Immature natural killer cell (primary cell): ENCODE data around the gene MAGI1. TPM values are rescaled to one million over a fixed set of nuclear protein-coding genes. Genes with fewer than 3 reads are reported as not detected.
"Not testable (repeated sequence)": the region's sequence is repeated elsewhere in the genome, so short reads cannot be mapped to it uniquely, and the experiment has no call there.

Experiments used
- DNase-seq, 3 donors: peaks; one replicate each; pipeline ENCODE4 v3.0.0; 2022; ENCODE audit warnings: mixed read lengths in 1 of 3
- H3K27ac Mint-ChIP-seq, 6 donors: one replicate each; pipeline ENCODE4 v1.8.0; 2020; ENCODE audit warnings: mixed read lengths in 6 of 6, mild to moderate bottlenecking in 5 of 6, inconsistent platforms in 4 of 6, moderate library complexity in 3 of 6
- H3K27me3 Mint-ChIP-seq, 3 donors: one replicate each; pipeline ENCODE4 v1.8.0; 2020 to 2021; ENCODE audit warnings: low read depth in 3 of 3, mild to moderate bottlenecking in 3 of 3, mixed read lengths in 3 of 3, moderate library complexity in 3 of 3, inconsistent platforms in 1 of 3
- H3K36me3 Mint-ChIP-seq, 3 donors: one replicate each; pipeline ENCODE4 v1.8.0; 2020; ENCODE audit warnings: mixed read lengths in 3 of 3, inconsistent platforms in 2 of 3, mild to moderate bottlenecking in 2 of 3
- H3K4me1 Mint-ChIP-seq, 2 donors: one replicate each; pipeline ENCODE4 v1.8.0; 2020; ENCODE audit warnings: inconsistent platforms in 2 of 2, mild to moderate bottlenecking in 2 of 2, mixed read lengths in 2 of 2, moderate library complexity in 1 of 2
- H3K4me3 Mint-ChIP-seq, 5 donors: one replicate each; pipeline ENCODE4 v1.8.0; 2020; ENCODE audit warnings: mild to moderate bottlenecking in 5 of 5, mixed read lengths in 5 of 5, inconsistent platforms in 3 of 5, moderate library complexity in 3 of 5
- H3K9me3 Mint-ChIP-seq, 6 donors: one replicate each; pipeline ENCODE4 v1.8.0; 2020; ENCODE audit warnings: mild to moderate bottlenecking in 6 of 6, mixed read lengths in 6 of 6, inconsistent platforms in 4 of 6, moderate library complexity in 3 of 6
- polyA plus RNA-seq, 3 donors: library from polyadenylated mRNA; unstranded; fragments of 300-500 nt; fragmentation: Illumina TruSeq; gene quantifications; one replicate each; pipeline ENCODE4 v1.2.3, GENCODE V29; 2021

Gene MAGI1
- polyA plus RNA-seq, 3 donors from 2014 or later: not detected

DNA sequence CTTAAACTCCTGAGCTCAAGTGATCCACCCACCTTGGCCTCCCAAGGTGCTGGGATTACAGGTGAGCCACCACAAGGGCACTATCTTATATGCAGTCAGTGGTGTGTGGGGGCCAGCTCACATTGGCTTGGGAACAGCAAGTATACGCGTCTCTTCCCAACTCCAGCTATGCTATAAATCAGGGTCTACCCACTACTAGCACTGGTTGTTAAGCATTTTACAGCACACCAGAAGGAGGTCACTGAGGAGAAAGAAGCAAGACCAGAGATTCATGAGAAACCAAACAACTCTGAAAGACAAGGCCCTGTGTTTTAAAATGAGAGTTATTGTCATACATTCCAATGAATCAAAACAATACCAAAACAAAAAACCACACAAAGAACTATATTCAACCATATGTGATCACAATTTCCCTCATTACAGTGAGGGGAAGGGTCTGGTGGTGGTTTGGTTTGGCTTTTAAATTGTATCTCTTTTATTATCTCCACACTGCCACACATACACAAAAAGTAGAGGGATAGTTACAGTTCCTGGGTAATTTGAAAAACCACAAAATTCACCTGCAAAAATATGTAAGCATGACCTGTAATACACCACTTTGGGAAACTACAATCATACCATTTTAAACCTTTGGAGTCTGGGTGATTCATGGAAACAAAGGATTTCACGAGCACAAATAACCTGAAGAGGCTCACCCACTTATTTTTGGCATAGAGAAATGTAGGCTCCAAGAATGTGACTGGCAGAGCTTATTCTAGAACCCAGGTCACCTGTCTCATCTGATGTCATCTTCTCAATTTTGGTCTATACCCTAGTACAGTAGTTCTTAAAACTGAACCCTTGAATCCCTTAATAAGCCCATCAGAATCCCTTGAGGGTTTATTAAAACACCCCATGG lies 5.2 kb downstream of the MAGI1 start:
- DNase-seq: no peak
- peaks cover 8 to 14% (median 8%) of the 10 kb centered on the region in 3 donors for H3K27me3 Mint-ChIP-seq
- H3K4me1 Mint-ChIP-seq: peaks cover 0 to under 1% of the 10 kb centered on the region in 2 donors
- H3K4me3 Mint-ChIP-seq: no peak overlapping the region
- H3K9me3 Mint-ChIP-seq: no peaks in the 10 kb centered on the region
- H3K36me3 Mint-ChIP-seq: no peaks in the 10 kb centered on the region
- H3K27ac Mint-ChIP-seq: no peak overlapping the region

DNA sequence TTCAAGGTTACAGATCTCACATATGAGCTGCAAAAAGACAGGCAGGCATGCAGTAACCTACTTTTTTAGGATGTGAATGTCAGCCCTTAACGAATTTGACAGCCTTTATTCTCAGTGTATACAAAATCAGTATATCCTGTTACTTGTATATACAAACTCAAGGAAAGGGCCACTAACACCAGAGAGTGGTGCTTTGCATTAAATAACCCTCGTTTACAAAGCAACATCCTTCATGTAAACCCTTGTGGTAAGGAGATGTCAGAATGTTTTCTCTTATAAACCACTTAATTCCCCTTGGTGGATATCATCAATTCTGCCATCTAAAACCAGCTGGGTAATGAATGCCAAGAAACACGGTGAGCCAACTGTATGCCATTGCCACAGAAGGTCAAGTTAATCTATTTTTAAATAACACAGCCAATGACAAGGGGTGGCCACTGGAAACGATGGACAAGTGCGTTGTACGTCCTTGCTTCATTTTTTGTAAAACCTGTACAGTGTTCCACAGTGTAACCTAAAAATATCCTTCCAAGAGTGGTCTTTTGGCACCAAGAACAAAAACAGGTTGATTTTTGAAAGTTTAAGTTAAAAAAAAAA lies 7.5 kb downstream of the MAGI1 start:
- H3K9me3 Mint-ChIP-seq: peaks cover 0 to 2% (median 0%) of the 10 kb centered on the region in 6 donors
- H3K36me3 Mint-ChIP-seq: no peaks in the 10 kb centered on the region
- no peaks in the 10 kb centered on the region for H3K4me1 Mint-ChIP-seq
- H3K27ac Mint-ChIP-seq: no peak overlapping the region
- H3K27me3 Mint-ChIP-seq: peaks cover 0 to 4% (median 2%) of the 10 kb centered on the region in 3 donors
- no peak overlapping the region for H3K4me3 Mint-ChIP-seq
- no peak for DNase-seq

- peaks cover 0 to 3% (median 0%) of the 10 kb centered on the region in 3 donors for H3K27me3 Mint-ChIP-seq
Observed at GRCh38 chr3:66029443-66029842, 9.3 kb downstream of the MAGI1 start.

GRCh38 chr3:66029014-66029413 lies 9.7 kb downstream of the MAGI1 start:
- no peak for DNase-seq
- peaks cover 0 to 3% (median 0%) of the 10 kb centered on the region in 3 donors for H3K27me3 Mint-ChIP-seq
- H3K36me3 Mint-ChIP-seq: no peaks in the 10 kb centered on the region
- H3K9me3 Mint-ChIP-seq: peaks cover 0 to 4% (median 0%) of the 10 kb centered on the region in 6 donors
- no peak overlapping the region for H3K4me3 Mint-ChIP-seq
- no peak overlapping the region for H3K27ac Mint-ChIP-seq
- H3K4me1 Mint-ChIP-seq: no peaks in the 10 kb centered on the region

More at GRCh38 chr3:66029443-66029842, 9.3 kb downstream of the MAGI1 start:
- Mint-ChIP-seq H3K27ac (no peak overlapping the region), H3K36me3 (no peaks in the 10 kb centered on the region), H3K4me1 (no peaks in the 10 kb centered on the region), H3K4me3 (no peak overlapping the region), H3K9me3 (peaks cover 0 to 4% (median 0%) of the 10 kb centered on the region in 6 donors)
- DNase-seq: no peak

DNA sequence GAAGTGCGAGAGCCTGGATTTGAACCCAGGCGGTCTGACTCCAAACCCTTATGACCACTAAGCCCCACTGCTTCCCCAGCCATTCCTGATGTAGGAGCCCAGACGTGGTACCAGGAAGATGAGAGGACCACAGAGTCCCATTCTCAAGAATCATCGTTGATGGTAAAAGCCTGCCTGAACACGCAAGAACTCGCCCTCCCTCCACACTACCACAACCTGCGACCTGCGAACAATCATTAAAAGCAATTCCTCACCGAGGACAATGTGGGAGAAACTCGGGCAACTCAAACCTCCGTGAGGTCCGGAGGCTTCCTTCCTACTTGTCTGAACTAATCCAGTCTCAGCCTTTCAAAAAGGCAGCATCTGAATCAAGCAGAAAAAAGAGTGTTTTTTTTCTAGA lies 10.3 kb downstream of the MAGI1 start:
- DNase-seq: no peak
- H3K27ac Mint-ChIP-seq: no peak overlapping the region
- H3K9me3 Mint-ChIP-seq: peaks cover 0 to 4% (median 0%) of the 10 kb centered on the region in 6 donors
- H3K4me3 Mint-ChIP-seq: no peak overlapping the region
- H3K4me1 Mint-ChIP-seq: no peaks in the 10 kb centered on the region
- H3K27me3 Mint-ChIP-seq: peaks cover 0 to 3% (median 0%) of the 10 kb centered on the region in 3 donors
- no peaks in the 10 kb centered on the region for H3K36me3 Mint-ChIP-seq

GRCh38 chr3:66027099-66027498 lies 11.6 kb downstream of the MAGI1 start:
- H3K36me3 Mint-ChIP-seq, H3K27ac Mint-ChIP-seq, H3K4me1 Mint-ChIP-seq, H3K4me3 Mint-ChIP-seq, H3K27me3 Mint-ChIP-seq, DNase-seq, H3K9me3 Mint-ChIP-seq: not testable (repeated sequence)

DNA sequence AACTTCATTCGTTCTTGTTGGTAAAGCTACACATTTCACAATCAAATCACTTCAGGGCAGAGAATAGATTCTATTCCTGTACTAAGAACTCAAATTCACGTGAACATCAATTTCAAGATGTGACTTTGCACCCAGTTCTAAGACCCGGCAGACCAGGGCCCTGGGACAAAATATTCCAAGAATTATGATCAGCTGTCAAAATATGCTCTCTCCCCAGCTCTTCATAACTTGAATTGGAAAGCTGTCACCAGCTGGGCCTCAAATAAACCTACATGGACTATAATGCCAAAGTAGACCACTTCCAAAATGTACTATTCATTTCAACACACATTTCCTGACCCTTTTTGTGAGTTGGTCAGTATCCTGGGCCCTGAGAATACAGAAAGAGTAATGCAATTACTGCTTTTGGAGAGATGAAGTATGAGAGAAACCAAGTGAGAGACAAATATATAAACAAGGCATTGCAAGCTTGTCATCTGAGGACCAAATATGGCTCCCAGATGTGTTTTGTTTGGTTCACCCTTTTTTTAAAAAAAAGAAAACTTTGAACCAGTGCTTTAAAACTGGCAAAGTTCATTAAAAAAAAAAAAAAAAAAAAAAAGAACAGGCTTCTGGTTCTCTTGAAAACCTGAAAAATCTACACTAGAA lies 14.9 kb downstream of the MAGI1 start:
- Mint-ChIP-seq H3K4me1 (no peaks in the 10 kb centered on the region), H3K27me3 (peaks cover 1 to 5% (median 3%) of the 10 kb centered on the region in 3 donors), H3K36me3 (no peaks in the 10 kb centered on the region), H3K4me3 (no peak overlapping the region), H3K27ac (no peak overlapping the region), H3K9me3 (peaks cover 0 to 4% (median 0%) of the 10 kb centered on the region in 6 donors)
- no peak for DNase-seq

GRCh38 chr3:66023229-66023628 lies 15.5 kb downstream of the MAGI1 start:
- Mint-ChIP-seq H3K4me3 (no peak overlapping the region), H3K36me3 (no peaks in the 10 kb centered on the region), H3K9me3 (peaks cover 0 to 4% (median 0%) of the 10 kb centered on the region in 6 donors), H3K27me3 (peaks cover 1 to 5% (median 3%) of the 10 kb centered on the region in 3 donors), H3K27ac (no peak overlapping the region), H3K4me1 (no peaks in the 10 kb centered on the region)
- DNase-seq: no peak

DNA sequence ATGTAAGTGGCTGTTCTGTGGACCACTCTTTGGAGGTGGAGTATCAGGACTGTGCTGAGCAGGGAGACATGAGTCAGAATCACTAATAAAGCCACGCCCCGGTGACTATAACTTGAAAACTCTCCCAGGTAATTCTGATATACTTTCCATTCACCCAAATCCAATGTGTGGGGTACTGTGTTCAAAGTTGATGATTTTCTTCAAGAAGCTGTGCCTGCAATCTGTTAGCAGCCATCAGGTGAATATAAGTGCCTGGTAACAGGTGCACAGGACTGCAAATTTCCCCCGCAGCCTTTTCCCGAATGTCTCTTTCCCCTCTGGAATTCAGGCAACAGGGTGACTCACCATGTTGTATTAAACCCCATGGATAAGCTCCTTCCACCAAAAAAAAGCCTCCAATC lies 17.0 kb downstream of the MAGI1 start:
- DNase-seq: no peak
- H3K4me3 Mint-ChIP-seq: no peak overlapping the region
- H3K4me1 Mint-ChIP-seq: no peaks in the 10 kb centered on the region
- H3K27me3 Mint-ChIP-seq: peaks cover 0 to 5% (median 1%) of the 10 kb centered on the region in 3 donors
- H3K36me3 Mint-ChIP-seq: no peaks in the 10 kb centered on the region
- H3K9me3 Mint-ChIP-seq: peaks cover 0 to 4% (median 0%) of the 10 kb centered on the region in 6 donors
- H3K27ac Mint-ChIP-seq: no peak overlapping the region

GRCh38 chr3:66019896-66020295 lies 18.8 kb downstream of the MAGI1 start:
- Mint-ChIP-seq H3K27me3 (peaks cover 0 to 5% (median 1%) of the 10 kb centered on the region in 3 donors), H3K4me3 (no peak overlapping the region), H3K36me3 (no peaks in the 10 kb centered on the region), H3K4me1 (no peaks in the 10 kb centered on the region), H3K9me3 (peaks cover 0 to 2% (median 0%) of the 10 kb centered on the region in 6 donors), H3K27ac (no peak overlapping the region)
- DNase-seq: no peak

GRCh38 chr3:66018057-66019033 lies 20.4 kb downstream of the MAGI1 start:
- Mint-ChIP-seq H3K36me3 (no peaks in the 10 kb centered on the region), H3K27me3 (peaks cover 0 to 5% (median 1%) of the 10 kb centered on the region in 3 donors), H3K27ac (no peak overlapping the region), H3K4me1 (no peaks in the 10 kb centered on the region), H3K4me3 (no peak overlapping the region), H3K9me3 (no peaks in the 10 kb centered on the region)
- no peak for DNase-seq

GRCh38 chr3:66017591-66017990 lies 21.1 kb downstream of the MAGI1 start:
- Mint-ChIP-seq H3K27me3 (peaks cover 0 to 5% (median 0%) of the 10 kb centered on the region in 3 donors), H3K9me3 (no peaks in the 10 kb centered on the region), H3K36me3 (no peaks in the 10 kb centered on the region), H3K4me3 (no peak overlapping the region), H3K27ac (no peak overlapping the region), H3K4me1 (no peaks in the 10 kb centered on the region)
- DNase-seq: no peak

DNA sequence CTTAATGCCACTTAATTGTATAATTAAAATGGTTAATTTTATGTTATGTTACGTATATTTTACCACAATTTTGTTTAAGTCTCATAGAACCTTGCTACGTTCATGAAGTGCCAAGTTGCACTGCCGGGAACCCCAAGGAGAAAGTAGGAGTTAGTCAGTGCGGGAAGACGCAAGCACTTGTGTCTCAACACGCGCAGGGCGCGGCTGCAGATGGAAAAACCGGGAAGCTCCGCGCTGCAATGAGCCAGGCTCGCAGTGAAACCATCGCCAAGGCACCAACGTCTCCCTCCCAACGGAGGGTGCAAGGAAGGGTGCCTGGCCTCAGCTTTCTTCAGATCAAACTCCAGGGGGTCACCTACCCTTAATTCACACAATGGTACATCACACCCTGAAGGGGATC lies 21.6 kb downstream of the MAGI1 start:
- Mint-ChIP-seq H3K9me3 (no peaks in the 10 kb centered on the region), H3K36me3 (no peaks in the 10 kb centered on the region), H3K27me3 (peaks cover 0 to 5% (median 0%) of the 10 kb centered on the region in 3 donors), H3K27ac (no peak overlapping the region), H3K4me3 (no peak overlapping the region), H3K4me1 (no peaks in the 10 kb centered on the region)
- DNase-seq: no peak
